ENCODE data around the gene ZBTB7B. TPM values are rescaled to one million over a fixed set of nuclear protein-coding genes. Genes with fewer than 3 reads are reported as not detected.
A peak's percentile ranks its signal among the peaks of the same experiment; 100 is the strongest.

ZBTB7B gene
- total RNA-seq, 2 experiments from 2014 or later, result 16.3 to 23.2 TPM

DNA sequence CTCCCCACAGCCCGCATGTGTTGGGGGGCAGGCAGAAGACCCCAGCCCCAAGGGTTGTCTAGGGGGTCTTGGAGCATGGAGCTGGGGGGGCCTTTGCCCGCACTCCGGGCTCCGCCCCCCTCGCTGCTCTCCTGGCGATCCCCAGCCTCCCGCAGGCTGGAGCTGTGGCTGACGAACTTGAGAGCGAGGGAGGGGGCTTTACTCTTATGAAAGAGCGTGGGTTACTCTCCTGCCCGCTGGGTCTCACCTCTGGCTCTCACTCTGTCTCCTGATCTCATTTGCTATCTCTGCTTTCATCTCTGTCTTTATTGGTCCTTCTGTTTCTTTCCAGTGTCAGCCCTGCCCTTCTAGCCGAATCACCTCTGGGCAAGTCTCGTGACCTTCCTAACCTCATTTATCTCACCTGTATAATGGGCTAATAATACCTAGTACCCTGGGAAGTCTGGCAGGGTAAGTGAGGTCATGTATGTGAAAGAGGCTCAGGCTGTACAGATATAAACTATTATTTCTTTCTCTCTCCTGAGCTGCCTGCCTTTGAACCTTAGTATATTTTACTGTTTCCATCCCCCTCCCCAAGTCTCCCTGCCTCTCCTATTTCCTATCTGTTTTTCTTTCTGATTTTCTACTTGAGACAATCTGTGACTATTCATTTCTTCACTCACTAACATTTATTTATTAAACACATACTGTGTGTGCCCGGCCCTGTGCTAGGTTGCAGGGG, 61.7 kb downstream of the ZBTB7B start:
- CTCF ChIA-PET (ENCODE audit: unreplicated experiment), result no interaction called here
- POLR2A ChIA-PET, result interaction anchor here (1.1 to 1.5 kb wide), 4 partner anchors 13 to 21 kb away, joined by 3 to 5 read pairs (median 4); partner anchors contain the start of gene ADAM15
- Histone ChIP-seq H3K36me3 (ENCODE audit: insufficient read depth, low read length) (peaks cover 10% of the 10 kb centered on the region; the same call in 1 of the 2 replicates), H3K27ac (ENCODE audit: low read depth, low read length, poor library complexity, severe bottlenecking) (no peak overlapping the region), H2AFZ (ENCODE audit: low read length) (peak overlapping the region; percentile 66; the same call in 1 of the 2 replicates), H3K4me1 (ENCODE audit: insufficient read depth, low read length, poor library complexity, severe bottlenecking) (peaks cover 32% of the 10 kb centered on the region), H3K9me2 (ENCODE audit: insufficient read depth, low read length) (no peaks in the 10 kb centered on the region), H3K79me2 (ENCODE audit: insufficient read depth, low read depth, low read length) (peaks cover 7% of the 10 kb centered on the region; the same call in 1 of the 2 replicates), H4K20me1 (ENCODE audit: insufficient read depth, low read length) (no peaks in the 10 kb centered on the region), H3K4me2 (ENCODE audit: low read length) (peak overlapping the region; percentile 90), H3K4me3 (ENCODE audit: low read depth, low read length, poor library complexity, severe bottlenecking) (peak overlapping the region; percentile 84), H3K9me3 (ENCODE audit: low read length) (no peaks in the 10 kb centered on the region)
- peak; percentile 58 for DNase-seq (ENCODE audit: low spot score)
- intact Hi-C loops (cut with micrococcal nuclease; ENCODE audit: unreplicated experiment), result loop anchor here (5.0 kb wide), 4 partner anchors 82 to 457 kb away; partner anchors contain the start of genes ADAR, FLAD1 and PYGO2
- BruUV-seq (replicated peaks), result TSS peak; percentile 88
- TF ChIP-seq, protein P1, sequence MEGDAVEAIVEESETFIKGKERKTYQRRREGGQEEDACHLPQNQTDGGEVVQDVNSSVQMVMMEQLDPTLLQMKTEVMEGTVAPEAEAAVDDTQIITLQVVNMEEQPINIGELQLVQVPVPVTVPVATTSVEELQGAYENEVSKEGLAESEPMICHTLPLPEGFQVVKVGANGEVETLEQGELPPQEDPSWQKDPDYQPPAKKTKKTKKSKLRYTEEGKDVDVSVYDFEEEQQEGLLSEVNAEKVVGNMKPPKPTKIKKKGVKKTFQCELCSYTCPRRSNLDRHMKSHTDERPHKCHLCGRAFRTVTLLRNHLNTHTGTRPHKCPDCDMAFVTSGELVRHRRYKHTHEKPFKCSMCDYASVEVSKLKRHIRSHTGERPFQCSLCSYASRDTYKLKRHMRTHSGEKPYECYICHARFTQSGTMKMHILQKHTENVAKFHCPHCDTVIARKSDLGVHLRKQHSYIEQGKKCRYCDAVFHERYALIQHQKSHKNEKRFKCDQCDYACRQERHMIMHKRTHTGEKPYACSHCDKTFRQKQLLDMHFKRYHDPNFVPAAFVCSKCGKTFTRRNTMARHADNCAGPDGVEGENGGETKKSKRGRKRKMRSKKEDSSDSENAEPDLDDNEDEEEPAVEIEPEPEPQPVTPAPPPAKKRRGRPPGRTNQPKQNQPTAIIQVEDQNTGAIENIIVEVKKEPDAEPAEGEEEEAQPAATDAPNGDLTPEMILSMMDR (conservative IDR thresholded peaks at IDR 0.05; ENCODE audit: low read length), result no peak
- no peak for TF ChIP-seq EZH2phosphoT487 (IDR thresholded peaks at IDR 0.05; ENCODE audit: borderline replicate concordance, low read depth, low read length)

DNA sequence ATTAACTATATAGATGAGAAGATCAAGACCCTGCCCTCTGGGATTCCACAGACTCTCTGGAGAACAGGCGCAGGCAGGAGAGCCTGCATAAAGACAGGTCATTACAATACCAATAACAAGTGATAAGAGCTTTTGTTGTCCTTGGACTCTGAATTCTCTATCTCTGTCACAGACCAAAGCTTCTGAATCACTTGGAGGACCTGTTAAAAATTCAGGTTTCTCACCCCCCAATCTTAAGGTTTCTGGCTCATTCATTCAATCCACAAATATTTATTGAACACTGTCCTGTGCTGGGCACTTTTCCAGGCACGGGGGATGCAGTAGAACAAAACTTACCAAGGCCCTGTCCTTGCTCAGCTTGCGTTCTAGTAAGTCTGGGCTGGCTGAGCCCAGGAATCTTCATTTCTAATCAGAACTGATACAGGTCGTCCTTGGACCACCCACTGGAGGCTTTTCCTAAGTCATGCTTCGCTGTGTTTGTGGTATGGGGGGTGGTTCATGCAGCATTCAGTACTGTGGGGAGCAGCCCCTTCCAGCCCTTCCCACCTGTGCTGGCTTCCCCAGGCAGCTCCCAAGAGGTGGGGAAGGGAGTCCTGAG, 62.3 kb downstream of the ZBTB7B start:
- H3K36me3 ChIP-seq (ENCODE audit: insufficient read depth, low read length), result peaks cover 16% of the 10 kb centered on the region; the same call in 1 of the 2 replicates
- intact Hi-C loops (cut with micrococcal nuclease; ENCODE audit: unreplicated experiment), result loop anchor here (5.0 kb wide), 4 partner anchors 83 to 458 kb away; partner anchors contain the start of genes ADAR, FLAD1 and PYGO2
- H2AFZ ChIP-seq (ENCODE audit: low read length), result no peak overlapping the region
- peak overlapping the region; percentile 84 for H3K4me3 ChIP-seq (ENCODE audit: low read depth, low read length, poor library complexity, severe bottlenecking)
- H3K4me2 ChIP-seq (ENCODE audit: low read length), result peak overlapping the region; percentile 90
- H3K9me2 ChIP-seq (ENCODE audit: insufficient read depth, low read length), result no peaks in the 10 kb centered on the region
- H3K27ac ChIP-seq (ENCODE audit: low read depth, low read length, poor library complexity, severe bottlenecking), result no peak overlapping the region
- no peak for TF ChIP-seq EZH2phosphoT487 (IDR thresholded peaks at IDR 0.05; ENCODE audit: borderline replicate concordance, low read depth, low read length)
- TF ChIP-seq, protein P1 (conservative IDR thresholded peaks at IDR 0.05; ENCODE audit: low read length), result no peak
- H4K20me1 ChIP-seq (ENCODE audit: insufficient read depth, low read length), result no peaks in the 10 kb centered on the region
- peaks cover 33% of the 10 kb centered on the region for H3K4me1 ChIP-seq (ENCODE audit: insufficient read depth, low read length, poor library complexity, severe bottlenecking)
- no peaks in the 10 kb centered on the region for H3K9me3 ChIP-seq (ENCODE audit: low read length)
- peaks cover 7% of the 10 kb centered on the region; the same call in 1 of the 2 replicates for H3K79me2 ChIP-seq (ENCODE audit: insufficient read depth, low read depth, low read length)
- DNase-seq (ENCODE audit: low spot score), result no peak
- BruUV-seq (replicated peaks), result no TSS peak
- ChIA-PET POLR2A (interaction anchor here (1.1 to 1.4 kb wide), 2 partner anchors 14 to 17 kb away, joined by 4 read pairs; partner anchors contain the start of gene ADAM15), CTCF (ENCODE audit: unreplicated experiment) (no interaction called here)

Data from OCI-LY7 (cell line).